Trophoblast cell (in vitro differentiated cells and primary cell): Measurements from ENCODE around the gene IPCEF1.

Experiments used
- DNase-seq, 2 donors: peaks; one replicate each; pipeline ENCODE4 v3.0.0-alpha.2; 2016
- H2AFZ ChIP-seq: 2 replicates; pipeline ENCODE4 v1.6.1; 2013; ENCODE audit warnings: low read length, moderate library complexity, mild to moderate bottlenecking; ENCODE audit not compliant: insufficient read depth, poor library complexity
- H2AK5ac ChIP-seq: 2 replicates; pipeline ENCODE4 v1.6.1; 2013; ENCODE audit warnings: mild to moderate bottlenecking, low read length
- H2BK120ac ChIP-seq: 2 replicates; pipeline ENCODE4 v1.6.1; 2013; ENCODE audit warnings: low read length, mild to moderate bottlenecking, moderate library complexity; ENCODE audit not compliant: insufficient read depth, poor library complexity
- H2BK12ac ChIP-seq: 2 replicates; pipeline ENCODE4 v1.6.1; 2013; ENCODE audit warnings: mild to moderate bottlenecking, low read length, moderate library complexity
- H2BK5ac ChIP-seq: 2 replicates; pipeline ENCODE4 v1.6.1; 2013; ENCODE audit warnings: low read length, low read depth, moderate library complexity, mild to moderate bottlenecking; ENCODE audit not compliant: poor library complexity
- H3K14ac ChIP-seq: 2 replicates; pipeline ENCODE4 v1.6.1; 2013; ENCODE audit warnings: mild to moderate bottlenecking, low read length
- H3K18ac ChIP-seq: 2 replicates; pipeline ENCODE4 v1.6.1; 2013; ENCODE audit warnings: mild to moderate bottlenecking, low read length
- H3K23ac ChIP-seq: 2 replicates; pipeline ENCODE4 v1.6.1; 2013; ENCODE audit warnings: low read length
- H3K27ac ChIP-seq: 2 replicates; pipeline ENCODE4 v1.5.1; 2013; ENCODE audit warnings: low read depth, mild to moderate bottlenecking, inconsistent platforms, low read length, moderate library complexity
- H3K27me3 ChIP-seq: 2 replicates; pipeline ENCODE4 v1.6.1; 2013; ENCODE audit warnings: inconsistent platforms, mild to moderate bottlenecking, low read length, moderate library complexity; ENCODE audit not compliant: insufficient read depth
- H3K36me3 ChIP-seq, 2 experiments: 1 replicate in 1 of 2; 2 replicates in 1 of 2; pipeline ENCODE4 v1.6.1; 2013; ENCODE audit warnings: low read length in 2 of 2, mild to moderate bottlenecking in 2 of 2, moderate library complexity in 1 of 2; ENCODE audit not compliant: insufficient read depth in 2 of 2, control insufficient read depth in 1 of 2
- H3K4ac ChIP-seq: 2 replicates; pipeline ENCODE4 v1.6.1; 2013; ENCODE audit warnings: low read depth, mild to moderate bottlenecking, low read length, moderate library complexity
- H3K4me1 ChIP-seq, 2 experiments: 1 replicate in 1 of 2; 2 replicates in 1 of 2; pipeline ENCODE4 v1.6.1; 2013; ENCODE audit warnings: low read length in 2 of 2, mild to moderate bottlenecking in 2 of 2, moderate library complexity in 1 of 2; ENCODE audit not compliant: insufficient read depth in 2 of 2, control insufficient read depth in 1 of 2
- H3K4me2 ChIP-seq: 2 replicates; pipeline ENCODE4 v1.6.1; 2013; ENCODE audit warnings: inconsistent platforms, mild to moderate bottlenecking, low read length, moderate library complexity
- H3K4me3 ChIP-seq: 2 replicates; pipeline ENCODE4 v1.5.1; 2013; ENCODE audit warnings: mild to moderate bottlenecking, low read depth, low read length, inconsistent platforms
- H3K79me1 ChIP-seq: one replicate; pipeline ENCODE4 v1.6.1; 2013; ENCODE audit warnings: low read length
- H3K79me2 ChIP-seq: 2 replicates; pipeline ENCODE4 v1.6.1; 2013; ENCODE audit warnings: low read length, mild to moderate bottlenecking; ENCODE audit not compliant: control insufficient read depth, insufficient read depth, poor library complexity
- H3K9ac ChIP-seq: 2 replicates; pipeline ENCODE4 v1.6.1; 2013; ENCODE audit warnings: mild to moderate bottlenecking, low read length
- H3K9me3 ChIP-seq: 2 replicates; pipeline ENCODE4 v1.6.1; 2013; ENCODE audit warnings: low read depth, mild to moderate bottlenecking, control low read depth, inconsistent platforms, low read length; ENCODE audit not compliant: insufficient read depth
- H4K12ac ChIP-seq: 2 replicates; pipeline ENCODE4 v1.6.1; 2013; ENCODE audit warnings: low read depth, mild to moderate bottlenecking, low read length, moderate library complexity
- H4K8ac ChIP-seq: 2 replicates; pipeline ENCODE4 v1.6.1; 2013; ENCODE audit warnings: low read depth, mild to moderate bottlenecking, low read length, moderate library complexity
- H4K91ac ChIP-seq: one replicate; pipeline ENCODE4 v1.6.1; 2013; ENCODE audit warnings: low read depth, mild to moderate bottlenecking, low read length, moderate library complexity
- WGBS: extraction: QIAGEN DNeasy Blood & Tissue Kit; methylation state at CpG from one replicate; pipeline ENCODE4 v1.1.7; 2013; ENCODE audit warnings: missing lambda C conversion rate; ENCODE audit not compliant: insufficient read length, insufficient coverage; ENCODE audit errors: extremely low coverage; 5-methylcytosine and 5-hydroxymethylcytosine counted together

Gene IPCEF1

GRCh38 chr6:154276810-154277628 lies 79.6 kb downstream of the IPCEF1 start:
- Histone ChIP-seq H4K8ac (no peak overlapping the region), H3K79me2 (no peaks in the 10 kb centered on the region), H3K27ac (no peak overlapping the region), H3K14ac (no peak overlapping the region), H3K9me3 (no peaks in the 10 kb centered on the region), H2AK5ac (no peak overlapping the region), H2BK5ac (no peak overlapping the region), H3K27me3 (no peaks in the 10 kb centered on the region), H3K4me3 (no peak overlapping the region), H3K4me1 (no peaks in the 10 kb centered on the region), H2AFZ (no peak overlapping the region), H3K18ac (no peak overlapping the region), H2BK12ac (no peak overlapping the region), H4K91ac (no peak overlapping the region), H3K9ac (peak overlapping the region; percentile 4), H3K4ac (no peak overlapping the region), H3K36me3 (no peaks in the 10 kb centered on the region), H4K12ac (no peak overlapping the region), H3K4me2 (no peak overlapping the region), H3K79me1 (no peaks in the 10 kb centered on the region), H2BK120ac (no peak overlapping the region), H3K23ac (no peak overlapping the region)
- peak in 1 of 2 donors; percentile 75 for DNase-seq
- no CpG with 5 or more reads among the region's 11 CpGs for WGBS

DNA sequence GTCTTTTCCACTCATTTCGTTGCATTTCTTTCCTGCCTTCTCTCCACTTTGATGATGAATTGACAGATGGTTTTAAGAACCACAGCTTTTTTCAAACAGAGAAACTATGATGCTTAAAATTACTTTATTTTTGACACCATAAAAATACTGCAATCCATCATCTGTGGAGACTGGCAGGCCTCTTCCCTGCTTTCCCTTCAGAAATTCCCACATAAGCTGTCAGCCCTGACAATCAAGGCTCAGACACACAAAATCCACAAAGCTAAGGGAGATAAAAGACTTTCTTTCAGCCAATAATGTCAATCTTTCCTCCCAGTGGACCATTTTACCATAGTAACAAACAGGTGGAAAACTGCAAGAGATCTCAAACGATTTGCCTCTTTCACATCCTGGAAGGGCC lies 82.4 kb downstream of the IPCEF1 start:
- Histone ChIP-seq H4K8ac (no peak overlapping the region), H4K12ac (no peak overlapping the region), H2BK5ac (no peak overlapping the region), H2BK120ac (no peak overlapping the region), H3K4me1 (no peaks in the 10 kb centered on the region), H3K36me3 (no peaks in the 10 kb centered on the region), H3K79me1 (no peaks in the 10 kb centered on the region), H3K18ac (no peak overlapping the region), H3K4ac (no peak overlapping the region), H3K14ac (no peak overlapping the region), H2BK12ac (no peak overlapping the region), H3K27ac (no peak overlapping the region), H3K9ac (no peak overlapping the region), H3K27me3 (no peaks in the 10 kb centered on the region), H4K91ac (no peak overlapping the region), H3K4me2 (no peak overlapping the region), H3K4me3 (no peak overlapping the region), H2AK5ac (no peak overlapping the region), H3K23ac (no peak overlapping the region), H3K9me3 (no peaks in the 10 kb centered on the region), H3K79me2 (no peaks in the 10 kb centered on the region), H2AFZ (no peak overlapping the region)
- no peak for DNase-seq
- no CpG with 5 or more reads among the region's 2 CpGs for WGBS

DNA sequence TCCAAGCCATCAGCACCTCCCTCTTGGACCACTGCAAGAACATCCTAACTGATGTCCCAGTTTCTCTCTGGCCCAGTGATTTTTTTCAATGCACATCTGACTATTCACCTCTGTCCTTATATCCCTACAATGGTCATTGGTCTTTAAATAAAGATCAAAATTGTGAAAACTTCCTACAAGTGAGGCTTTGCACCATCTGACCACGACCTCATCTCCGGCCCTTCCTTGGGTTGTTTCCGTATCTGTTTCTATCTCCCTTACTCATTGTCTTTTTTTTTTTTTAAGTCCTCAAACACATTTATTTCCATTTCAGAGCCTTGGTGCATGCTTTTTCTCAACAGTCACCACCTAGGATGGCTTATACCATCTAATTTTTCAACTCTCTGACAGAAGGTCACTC lies 88.1 kb downstream of the IPCEF1 start:
- H3K4me1 ChIP-seq, result no peaks in the 10 kb centered on the region
- H4K12ac ChIP-seq, result no peak overlapping the region
- no peak overlapping the region for H3K14ac ChIP-seq
- no peaks in the 10 kb centered on the region for H3K36me3 ChIP-seq
- H2AFZ ChIP-seq, result no peak overlapping the region
- H3K9ac ChIP-seq, result no peak overlapping the region
- H3K27ac ChIP-seq, result no peak overlapping the region
- no peak overlapping the region for H2BK120ac ChIP-seq
- H2AK5ac ChIP-seq, result no peak overlapping the region
- H3K79me1 ChIP-seq, result no peaks in the 10 kb centered on the region
- no peak overlapping the region for H2BK5ac ChIP-seq
- H4K8ac ChIP-seq, result no peak overlapping the region
- no peak overlapping the region for H3K4me3 ChIP-seq
- no peak overlapping the region for H3K18ac ChIP-seq
- no CpG with 5 or more reads among the region's 3 CpGs for WGBS
- no peak overlapping the region for H3K23ac ChIP-seq
- H3K79me2 ChIP-seq, result no peaks in the 10 kb centered on the region
- H4K91ac ChIP-seq, result no peak overlapping the region
- H3K4me2 ChIP-seq, result no peak overlapping the region
- H3K9me3 ChIP-seq, result no peaks in the 10 kb centered on the region
- H3K4ac ChIP-seq, result no peak overlapping the region
- no peak for DNase-seq
- no peaks in the 10 kb centered on the region for H3K27me3 ChIP-seq
- H2BK12ac ChIP-seq, result no peak overlapping the region

DNA sequence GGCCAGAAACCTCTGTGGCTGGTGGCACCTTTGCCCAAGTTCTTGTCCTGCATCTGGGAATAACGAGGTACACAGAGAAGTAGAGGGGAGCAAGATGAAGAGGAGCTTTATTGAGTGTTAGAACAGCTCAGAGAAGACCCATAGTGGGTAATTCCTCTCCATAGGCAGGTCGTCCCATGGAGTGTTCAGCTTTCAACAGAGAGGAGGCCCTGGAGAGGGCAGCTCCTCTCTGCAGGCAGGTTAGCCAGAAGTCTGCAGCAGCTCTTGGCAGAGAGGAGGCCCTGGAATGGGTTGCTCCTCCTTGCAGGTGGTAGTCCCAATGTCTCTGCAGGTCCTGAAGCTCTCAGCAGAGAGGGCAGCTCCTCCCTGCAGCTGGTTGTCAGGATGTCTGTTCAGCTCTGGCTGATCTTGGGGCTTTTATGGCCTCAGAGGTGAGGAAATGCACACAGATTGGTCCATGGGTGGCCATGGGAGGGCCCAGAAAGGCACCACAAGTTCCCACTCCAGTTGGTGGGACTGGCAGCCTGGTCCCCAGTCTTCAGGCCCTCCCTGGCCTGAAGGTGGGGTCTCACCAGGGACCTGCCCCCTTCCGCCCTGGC lies 89.0 kb downstream of the IPCEF1 start:
- Histone ChIP-seq H4K91ac (no peak overlapping the region), H3K36me3 (no peaks in the 10 kb centered on the region), H2BK120ac (no peak overlapping the region)

More for the DNA sequence above, 89.0 kb downstream of the IPCEF1 start:
- no peak overlapping the region for H2AFZ ChIP-seq
- H3K27me3 ChIP-seq, result no peaks in the 10 kb centered on the region
- no peak overlapping the region for H2BK12ac ChIP-seq
- no peak overlapping the region for H3K27ac ChIP-seq
- no peak overlapping the region for H2BK5ac ChIP-seq
- no peaks in the 10 kb centered on the region for H3K4me1 ChIP-seq
- no peak overlapping the region for H3K18ac ChIP-seq
- no peaks in the 10 kb centered on the region for H3K9me3 ChIP-seq
- no peaks in the 10 kb centered on the region for H3K79me2 ChIP-seq
- no peak overlapping the region for H2AK5ac ChIP-seq
- no peak overlapping the region for H3K4me2 ChIP-seq
- no peak overlapping the region for H4K8ac ChIP-seq
- DNase-seq, result no peak
- H3K4me3 ChIP-seq, result no peak overlapping the region
- no peak overlapping the region for H3K4ac ChIP-seq
- H3K23ac ChIP-seq, result no peak overlapping the region
- no peak overlapping the region for H3K14ac ChIP-seq
- no peaks in the 10 kb centered on the region for H3K79me1 ChIP-seq
- no peak overlapping the region for H4K12ac ChIP-seq
- no peak overlapping the region for H3K9ac ChIP-seq
- WGBS, result no CpG with 5 or more reads among the region's 3 CpGs
